HG03378 (cell line): Measurements from ENCODE around the gene FAM114A1.
"Not testable (repeated sequence)": the region's sequence is repeated elsewhere in the genome, so short reads cannot be mapped to it uniquely, and the experiment has no call there.

Experiments used
- ATAC-seq: cut with Tn5 transposase; IDR thresholded peaks from one replicate; pipeline ENCODE4 v1.9.1; 2021; ENCODE audit warnings: mild to moderate bottlenecking, moderate library complexity; ENCODE audit not compliant: unreplicated experiment

FAM114A1 gene

GRCh38 chr4:38898245-38898644 is 30.6 kb downstream of the FAM114A1 start:
- ATAC-seq = no peak

GRCh38 chr4:38902221-38902620 is 34.6 kb downstream of the FAM114A1 start:
- no peak for ATAC-seq

GRCh38 chr4:38902695-38903094 is 35.1 kb downstream of the FAM114A1 start:
- peak; percentile 65 for ATAC-seq

- no peak for ATAC-seq
Observed at GRCh38 chr4:38904090-38904666, 36.6 kb downstream of the FAM114A1 start.

- no peak for ATAC-seq
Observed at GRCh38 chr4:38904682-38905081, 37.1 kb downstream of the FAM114A1 start.

GRCh38 chr4:38905652-38906385 is 38.2 kb downstream of the FAM114A1 start:
- ATAC-seq = no peak

- no peak for ATAC-seq
Observed at GRCh38 chr4:38907696-38908270, 40.2 kb downstream of the FAM114A1 start.

GRCh38 chr4:38909015-38909414 is 41.4 kb downstream of the FAM114A1 start:
- ATAC-seq = no peak

- no peak for ATAC-seq
Observed at GRCh38 chr4:38911257-38911656, 43.7 kb downstream of the FAM114A1 start.

- ATAC-seq = no peak
Observed at GRCh38 chr4:38914854-38915253, 47.2 kb downstream of the FAM114A1 start.

GRCh38 chr4:38916267-38916666 is 48.7 kb downstream of the FAM114A1 start:
- ATAC-seq = not testable (repeated sequence)

GRCh38 chr4:38917481-38918025 is 49.9 kb downstream of the FAM114A1 start:
- ATAC-seq = no peak

GRCh38 chr4:38919494-38919893 is 51.9 kb downstream of the FAM114A1 start:
- no peak for ATAC-seq

- ATAC-seq = no peak
Observed at GRCh38 chr4:38920186-38920585, 52.6 kb downstream of the FAM114A1 start.

GRCh38 chr4:38920677-38921076 is 53.1 kb downstream of the FAM114A1 start:
- ATAC-seq = no peak

GRCh38 chr4:38921151-38921550 is 53.5 kb downstream of the FAM114A1 start:
- no peak for ATAC-seq

- no peak for ATAC-seq
Observed at GRCh38 chr4:38923746-38924145, 56.1 kb downstream of the FAM114A1 start.

- ATAC-seq = no peak
Observed at GRCh38 chr4:38924353-38924752, 56.7 kb downstream of the FAM114A1 start.

GRCh38 chr4:38925492-38926413 is 58.1 kb downstream of the FAM114A1 start:
- ATAC-seq = no peak

- no peak for ATAC-seq
Observed at GRCh38 chr4:38926896-38927295, 59.3 kb downstream of the FAM114A1 start.

GRCh38 chr4:38928568-38928967 is 61.0 kb downstream of the FAM114A1 start:
- no peak for ATAC-seq
